ENCODE results near the gene KRTAP5-3. TPM values are rescaled to one million over a fixed set of nuclear protein-coding genes. Genes with fewer than 3 reads are reported as not detected.
A peak's percentile ranks its signal among the peaks of the same experiment; 100 is the strongest.

The KRTAP5-3 gene
- total and polyA plus RNA-seq, 9 of the 15 experiments (the other 6 are each of a cell fraction or from before 2014, with no cell fraction given): not detected

DNA sequence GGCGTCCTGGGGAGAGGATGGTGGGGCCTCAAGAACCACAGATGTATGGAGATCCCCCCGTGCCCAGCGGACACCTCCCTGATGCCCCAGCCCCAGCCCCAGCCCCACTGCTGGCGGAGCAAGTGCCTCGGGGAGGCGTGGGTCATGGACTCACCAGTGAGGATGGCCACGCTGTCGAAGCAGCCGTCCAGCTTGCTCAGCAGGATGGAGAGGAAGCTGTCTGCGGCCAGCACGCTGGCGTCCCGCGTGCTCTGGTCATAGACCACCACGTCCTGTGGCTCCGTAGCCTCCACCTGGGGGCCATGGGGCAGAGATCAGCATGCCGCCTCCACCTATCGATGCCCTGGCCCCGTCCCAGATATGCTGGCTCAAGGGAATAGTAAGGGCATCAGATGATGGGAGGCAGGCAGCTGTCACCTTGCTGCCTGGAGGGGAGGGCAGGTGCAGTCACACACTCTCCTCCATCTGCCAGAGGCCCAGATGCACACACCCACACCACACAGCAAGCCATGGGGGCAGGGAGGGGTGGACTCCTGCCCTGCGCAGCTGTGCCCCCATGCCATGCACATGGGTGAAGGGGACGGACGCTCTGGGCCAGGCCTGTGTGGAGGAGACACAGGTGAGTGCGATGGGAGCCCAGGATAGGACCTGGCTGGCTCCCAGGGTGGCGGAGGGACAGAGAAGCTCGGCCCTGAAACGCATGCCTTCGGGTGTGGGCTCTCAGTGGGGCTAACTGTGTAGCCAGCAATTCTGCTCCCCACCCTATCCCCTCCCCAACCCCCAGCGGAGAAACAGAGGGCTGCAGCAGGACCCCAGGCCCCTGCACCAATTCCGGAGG lies 44.3 kb downstream of the KRTAP5-3 start:
- 42% methylated on average over 18 of the region's 29 CpGs for WGBS (ENCODE audit: insufficient coverage, low coverage, missing lambda C conversion rate)
- in situ Hi-C loops (cut with MboI): no loop called here

More for the DNA sequence above, 44.3 kb downstream of the KRTAP5-3 start:
- Histone ChIP-seq H3K79me2 (ENCODE audit: control insufficient read depth, insufficient read depth, low read length) (no peaks in the 10 kb centered on the region), H3K4me3 (no peak overlapping the region), H3K27me3 (ENCODE audit: control insufficient read depth in 2 of 2, insufficient read depth in 2 of 2, low read length in 2 of 2) (peaks cover 0 to 47% of the 10 kb centered on the region in 2 experiments; a peak in 2 of 5 replicates), H3K4me2 (ENCODE audit: insufficient read depth, low read length) (no peak overlapping the region), H3K27ac (ENCODE audit: extremely low read depth, low read depth, low read length) (no peak overlapping the region), H3K9me3 (replicated peaks; ENCODE audit: control insufficient read depth, insufficient read depth, low read depth, low read length) (no peaks in the 10 kb centered on the region), H2AFZ (ENCODE audit: low read depth, low read length) (no peak overlapping the region), H3K9ac (ENCODE audit: insufficient read depth in 1 of 2, low read depth in 2 of 2, low read length in 2 of 2) (peak overlapping the region in 1 of 2 experiments; percentile 81; a peak in 2 of 4 replicates), H4K20me1 (replicated peaks; ENCODE audit: control insufficient read depth, insufficient read depth, low read length) (peaks cover 55% of the 10 kb centered on the region), H3K36me3 (ENCODE audit: control insufficient read depth, insufficient read depth, low read length) (no peaks in the 10 kb centered on the region), H3K9me1 (ENCODE audit: control insufficient read depth, insufficient read depth, low read length) (peaks cover 3% of the 10 kb centered on the region), H3K4me1 (replicated peaks in 1 of 2; ENCODE audit: control insufficient read depth in 2 of 2, insufficient read depth in 2 of 2, low read length in 2 of 2) (peaks cover 0 to 56% of the 10 kb centered on the region in 2 experiments; a peak in 3 of 5 replicates)
- BruUV-seq (replicated peaks): no TSS peak
- intact Hi-C loops (cut with micrococcal nuclease): no loop called here
- no peak for DNase-seq (ENCODE audit: extremely low read depth in 1 of 4, low spot score in 3 of 4)
- ChIA-PET POLR2A (interaction anchor here (0.6 kb wide), 1 partner anchor 89 kb away, joined by 3 read pairs; no protein-coding TSS in a partner anchor), CTCF (ENCODE audit: low intra/inter-chr PET ratio) (no interaction called here)
- ATAC-seq: no peak
- FAIRE-seq: no peak
- TF ChIP-seq POU5F1 (IDR thresholded peaks at IDR 0.05; ENCODE audit: borderline replicate concordance, low read depth, low read length, partially characterized antibody): no peak
- no peak for TF ChIP-seq CCNT2 (IDR thresholded peaks at IDR 0.05; ENCODE audit: borderline replicate concordance, extremely low read depth, insufficient read length, low read depth, low read length)
- TF ChIP-seq FOXP1 (CRISPR knock-in tag; IDR thresholded peaks at IDR 0.05): no peak
- TF ChIP-seq, protein P1, sequence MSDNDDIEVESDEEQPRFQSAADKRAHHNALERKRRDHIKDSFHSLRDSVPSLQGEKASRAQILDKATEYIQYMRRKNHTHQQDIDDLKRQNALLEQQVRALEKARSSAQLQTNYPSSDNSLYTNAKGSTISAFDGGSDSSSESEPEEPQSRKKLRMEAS (CRISPR knock-in tag; IDR thresholded peaks at IDR 0.05): no peak
- no peak for TF ChIP-seq ZNF589 (CRISPR knock-in tag; IDR thresholded peaks at IDR 0.05; ENCODE audit: low read depth)
- no peak for TF ChIP-seq CBFA2T2 (conservative IDR thresholded peaks at IDR 0.05)
- TF ChIP-seq CC2D1A (IDR thresholded peaks at IDR 0.05): no peak
- no peak for TF ChIP-seq ZBTB7A (IDR thresholded peaks at IDR 0.05; ENCODE audit: borderline replicate concordance, control insufficient read depth, low read depth, low read length)
- no peak for TF ChIP-seq ZNF778 (CRISPR knock-in tag; IDR thresholded peaks at IDR 0.05)
- no peak for TF ChIP-seq ZNF79 (CRISPR knock-in tag; IDR thresholded peaks at IDR 0.05; ENCODE audit: low read depth)
- TF ChIP-seq AFF4 (CRISPR knock-in tag; IDR thresholded peaks at IDR 0.05): no peak
- no peak for TF ChIP-seq FOXJ3 (CRISPR knock-in tag; IDR thresholded peaks at IDR 0.05)
- TF ChIP-seq GTF2A2 (tag; IDR thresholded peaks at IDR 0.05): no peak
- no peak for TF ChIP-seq POLR3A (IDR thresholded peaks at IDR 0.05; ENCODE audit: borderline replicate concordance, extremely low read depth, insufficient read depth, insufficient read length)
- no peak for TF ChIP-seq ZBTB5 (IDR thresholded peaks at IDR 0.05)
- TF ChIP-seq TBP (optimal IDR thresholded peaks at IDR 0.05; ENCODE audit: low read depth, low read length): no peak

Data from K562 (cell line).